Spleen (tissue), 7 donors: ENCODE results near the gene ANKRD36B.
"Not testable (repeated sequence)": the region's sequence is repeated elsewhere in the genome, so short reads cannot be mapped to it uniquely, and the experiment has no call there.

Source experiments
- POLR2AphosphoS5 ChIP-seq, 3 donors: sonication (generic); formaldehyde crosslinking; IDR thresholded peaks; one replicate each; pipeline ENCODE4 v1.5.1; 2017; ENCODE audit warnings: antibody characterized with exemption in 3 of 3
- TF ChIP-seq, protein P1 (sequence below), 11 experiments: fragments of 200-600 bp in 7 of 11; fragments of 450-650 bp in 4 of 11; sonication (generic) in 4 of 11; IDR thresholded peaks in 8 of 11; conservative IDR thresholded peaks in 3 of 11; 1 replicate in 7 of 11; 2 replicates in 4 of 11; pipeline versions ENCODE4 v1.4.0 to v1.8.0; 2016 to 2021; ENCODE audit warnings: antibody characterized with exemption in 11 of 11, inconsistent platforms in 4 of 11, mild to moderate bottlenecking in 1 of 11
- donor health status: DM: no; HTN: no; CAD: no; lungs with moderate emphysema.
- donor health status: DM: no; HTN: no; CAD: no.
- donor health status: DM: no; HTN: no; CAD: no.

DNA sequence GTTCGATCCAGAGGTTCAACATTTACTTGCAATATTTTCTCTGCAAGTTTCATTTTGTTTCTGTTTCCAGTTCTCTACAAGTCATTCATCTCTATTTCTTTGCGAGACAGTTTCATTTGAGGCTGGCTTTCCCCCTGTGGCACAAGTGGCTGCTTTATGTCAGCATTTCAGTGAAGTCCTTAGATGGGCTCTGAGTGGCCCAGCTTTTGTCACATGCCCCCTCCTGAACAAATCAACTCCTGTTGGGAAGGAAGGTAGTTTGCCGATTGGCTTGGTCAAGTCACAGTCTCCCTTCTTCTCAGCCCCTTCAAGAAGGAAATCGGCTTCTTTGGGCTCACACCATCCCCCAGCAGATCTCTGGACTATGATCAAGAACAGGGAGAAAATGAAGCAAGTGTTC lies 19.1 kb upstream of the ANKRD36B start:
- TF ChIP-seq POLR2AphosphoS5 (IDR thresholded peaks at IDR 0.05): not testable (repeated sequence)
- TF ChIP-seq, protein P1, sequence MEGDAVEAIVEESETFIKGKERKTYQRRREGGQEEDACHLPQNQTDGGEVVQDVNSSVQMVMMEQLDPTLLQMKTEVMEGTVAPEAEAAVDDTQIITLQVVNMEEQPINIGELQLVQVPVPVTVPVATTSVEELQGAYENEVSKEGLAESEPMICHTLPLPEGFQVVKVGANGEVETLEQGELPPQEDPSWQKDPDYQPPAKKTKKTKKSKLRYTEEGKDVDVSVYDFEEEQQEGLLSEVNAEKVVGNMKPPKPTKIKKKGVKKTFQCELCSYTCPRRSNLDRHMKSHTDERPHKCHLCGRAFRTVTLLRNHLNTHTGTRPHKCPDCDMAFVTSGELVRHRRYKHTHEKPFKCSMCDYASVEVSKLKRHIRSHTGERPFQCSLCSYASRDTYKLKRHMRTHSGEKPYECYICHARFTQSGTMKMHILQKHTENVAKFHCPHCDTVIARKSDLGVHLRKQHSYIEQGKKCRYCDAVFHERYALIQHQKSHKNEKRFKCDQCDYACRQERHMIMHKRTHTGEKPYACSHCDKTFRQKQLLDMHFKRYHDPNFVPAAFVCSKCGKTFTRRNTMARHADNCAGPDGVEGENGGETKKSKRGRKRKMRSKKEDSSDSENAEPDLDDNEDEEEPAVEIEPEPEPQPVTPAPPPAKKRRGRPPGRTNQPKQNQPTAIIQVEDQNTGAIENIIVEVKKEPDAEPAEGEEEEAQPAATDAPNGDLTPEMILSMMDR (IDR thresholded peaks at IDR 0.05 in 8 of 11, conservative IDR thresholded peaks at IDR 0.05 in 3 of 11): not testable (repeated sequence)
